GM13977 (cell line): ENCODE results near the gene DRC3.

Experiments
- DNase-seq: peaks from one replicate; pipeline ENCODE4 v3.0.0; 2012; ENCODE audit warnings: low spot score
- in situ Hi-C: fragments of 300-500 bp; cut with MboI; formaldehyde crosslinking; loops from one replicate; pipeline ENCODE4 v1.12.0; 2022; ENCODE audit warnings: low sequenced_read_pairs, low pct_unique_long_range_greater_than_20kb, mixed read lengths, inconsistent platforms; ENCODE audit not compliant: unreplicated experiment
- TF ChIP-seq, protein P1 (sequence below): IDR thresholded peaks from 2 replicates; pipeline ENCODE4 v1.5.1; 2012; ENCODE audit warnings: mild to moderate bottlenecking, control low read depth; ENCODE audit not compliant: insufficient read depth; ENCODE audit errors: extremely low read depth, missing control alignments

Gene DRC3

GRCh38 chr17:17971431-17972125 lies 1.1 kb upstream of the DRC3 start:
- no peak for DNase-seq
- in situ Hi-C loops = no loop called here
- TF ChIP-seq, protein P1, sequence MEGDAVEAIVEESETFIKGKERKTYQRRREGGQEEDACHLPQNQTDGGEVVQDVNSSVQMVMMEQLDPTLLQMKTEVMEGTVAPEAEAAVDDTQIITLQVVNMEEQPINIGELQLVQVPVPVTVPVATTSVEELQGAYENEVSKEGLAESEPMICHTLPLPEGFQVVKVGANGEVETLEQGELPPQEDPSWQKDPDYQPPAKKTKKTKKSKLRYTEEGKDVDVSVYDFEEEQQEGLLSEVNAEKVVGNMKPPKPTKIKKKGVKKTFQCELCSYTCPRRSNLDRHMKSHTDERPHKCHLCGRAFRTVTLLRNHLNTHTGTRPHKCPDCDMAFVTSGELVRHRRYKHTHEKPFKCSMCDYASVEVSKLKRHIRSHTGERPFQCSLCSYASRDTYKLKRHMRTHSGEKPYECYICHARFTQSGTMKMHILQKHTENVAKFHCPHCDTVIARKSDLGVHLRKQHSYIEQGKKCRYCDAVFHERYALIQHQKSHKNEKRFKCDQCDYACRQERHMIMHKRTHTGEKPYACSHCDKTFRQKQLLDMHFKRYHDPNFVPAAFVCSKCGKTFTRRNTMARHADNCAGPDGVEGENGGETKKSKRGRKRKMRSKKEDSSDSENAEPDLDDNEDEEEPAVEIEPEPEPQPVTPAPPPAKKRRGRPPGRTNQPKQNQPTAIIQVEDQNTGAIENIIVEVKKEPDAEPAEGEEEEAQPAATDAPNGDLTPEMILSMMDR = no peak

GRCh38 chr17:17972952-17973254 lies 241 bp downstream of the DRC3 start:
- in situ Hi-C loops = no loop called here
- TF ChIP-seq, protein P1 = no peak
- no peak for DNase-seq

- no peak for DNase-seq
- in situ Hi-C loops = no loop called here
- TF ChIP-seq, protein P1 = no peak
Observed at GRCh38 chr17:17975436-17975835, 2.8 kb downstream of the DRC3 start.

DNA sequence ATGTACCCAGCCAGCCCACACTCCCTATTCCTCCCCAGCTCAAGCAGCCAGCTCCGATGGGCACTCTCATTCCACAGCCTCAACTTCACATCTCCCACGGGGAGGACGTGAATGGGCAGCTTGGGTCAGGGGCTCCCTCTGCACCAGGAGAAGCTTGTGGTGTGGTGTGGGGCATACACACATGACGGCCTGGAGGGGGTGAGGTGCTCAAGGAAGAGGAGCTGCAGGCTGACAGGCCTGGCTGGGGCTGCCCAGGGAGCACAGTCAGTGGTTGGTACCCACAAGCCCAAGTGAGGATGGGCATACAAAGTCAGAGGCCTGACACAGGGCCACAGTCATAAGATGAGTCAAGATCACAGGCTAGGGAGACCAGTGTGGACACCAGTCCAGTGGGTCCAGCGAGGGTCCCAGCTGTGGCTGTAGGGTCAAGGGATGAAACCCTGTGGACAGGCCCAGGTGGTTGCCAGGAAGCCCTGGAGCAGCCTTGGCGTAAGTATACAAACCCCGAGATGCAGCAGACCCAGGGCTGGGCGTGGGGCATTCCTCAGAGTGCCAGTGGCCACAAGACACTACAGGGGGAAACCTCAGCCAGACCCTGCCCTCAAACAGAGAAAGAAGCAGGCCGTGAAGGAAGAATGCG lies 4.4 kb downstream of the DRC3 start:
- in situ Hi-C loops = no loop called here
- TF ChIP-seq, protein P1 = no peak
- no peak for DNase-seq

GRCh38 chr17:17978481-17979424 lies 6.1 kb downstream of the DRC3 start:
- DNase-seq = no peak
- in situ Hi-C loops = no loop called here
- TF ChIP-seq, protein P1 = no peak

GRCh38 chr17:17979778-17980177 lies 7.1 kb downstream of the DRC3 start:
- in situ Hi-C loops = no loop called here
- DNase-seq = no peak
- TF ChIP-seq, protein P1 = no peak
